HG02763 (cell line): Measurements from ENCODE around the gene KCNF1.
A peak's percentile ranks its signal among the peaks of the same experiment; 100 is the strongest.

Experiments
- ATAC-seq: cut with Tn5 transposase; IDR thresholded peaks from one replicate; pipeline ENCODE4 v1.9.1; 2021; ENCODE audit warnings: mild to moderate bottlenecking, moderate library complexity; ENCODE audit not compliant: unreplicated experiment

Gene KCNF1

DNA sequence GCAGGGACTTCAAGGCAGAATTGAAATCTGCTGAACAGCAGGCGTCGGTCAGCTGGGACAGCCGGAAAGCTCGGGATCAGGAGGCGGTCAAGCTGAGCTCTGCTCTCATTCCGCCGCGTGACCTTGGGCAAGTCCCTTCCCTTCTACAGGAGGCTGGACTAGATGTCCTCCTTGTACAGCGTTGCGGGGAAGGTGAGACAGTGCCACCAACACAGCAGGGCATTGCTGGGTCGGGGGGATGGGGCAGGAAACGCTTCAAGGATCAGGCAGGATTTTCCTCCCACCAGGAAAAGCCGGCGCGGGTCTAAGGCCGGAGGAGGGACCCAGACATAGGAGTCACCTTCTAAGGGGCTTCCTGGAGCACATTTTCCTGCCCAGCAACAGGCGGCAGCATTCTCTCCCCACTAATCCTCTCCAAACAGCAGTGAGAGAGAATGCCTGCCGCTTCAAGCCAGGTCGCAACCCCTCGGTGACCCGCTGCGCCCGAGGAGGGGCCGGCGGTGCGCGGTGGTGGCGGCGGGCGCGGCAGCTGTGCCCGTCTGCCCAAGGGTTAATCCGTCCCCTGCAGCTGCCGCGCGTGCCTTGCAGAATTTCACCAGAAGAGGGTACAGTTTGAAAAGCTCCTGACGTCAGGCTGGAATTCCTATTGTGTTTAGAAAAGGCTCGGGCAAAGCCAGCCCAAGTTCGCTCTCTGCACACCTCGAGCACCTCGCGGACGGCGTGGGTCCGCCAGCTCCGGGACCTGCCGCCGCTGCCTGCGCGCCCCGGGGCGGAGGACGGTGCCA lies at the start of gene KCNF1:
TSS of gene KCNF1 (plus strand) at position 644 of the 785 bp plus-strand sequence. CDS start 493 bp downstream, outside the sequence.
- no peak for ATAC-seq

DNA sequence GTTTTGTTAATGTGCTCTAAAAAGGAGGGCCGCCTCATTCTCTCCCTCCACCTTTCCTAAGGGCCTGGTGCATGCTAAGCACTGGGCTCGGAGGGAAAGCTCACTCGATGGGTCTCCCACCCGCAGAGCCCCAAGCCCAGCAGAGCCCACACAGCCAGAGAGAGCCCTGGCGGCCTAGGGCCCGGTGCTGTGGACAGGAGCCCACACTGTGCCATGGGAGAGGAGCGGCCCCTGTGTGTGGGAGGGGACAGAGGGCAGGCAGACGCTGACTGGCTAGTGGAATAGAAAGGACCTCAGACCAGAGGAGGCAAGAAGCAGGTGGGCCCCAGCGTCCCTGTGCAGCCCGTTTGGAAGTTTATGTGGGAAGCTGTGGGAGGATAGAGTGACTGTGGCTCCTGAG lies 49.4 kb upstream of the KCNF1 start:
- ATAC-seq, result no peak

DNA sequence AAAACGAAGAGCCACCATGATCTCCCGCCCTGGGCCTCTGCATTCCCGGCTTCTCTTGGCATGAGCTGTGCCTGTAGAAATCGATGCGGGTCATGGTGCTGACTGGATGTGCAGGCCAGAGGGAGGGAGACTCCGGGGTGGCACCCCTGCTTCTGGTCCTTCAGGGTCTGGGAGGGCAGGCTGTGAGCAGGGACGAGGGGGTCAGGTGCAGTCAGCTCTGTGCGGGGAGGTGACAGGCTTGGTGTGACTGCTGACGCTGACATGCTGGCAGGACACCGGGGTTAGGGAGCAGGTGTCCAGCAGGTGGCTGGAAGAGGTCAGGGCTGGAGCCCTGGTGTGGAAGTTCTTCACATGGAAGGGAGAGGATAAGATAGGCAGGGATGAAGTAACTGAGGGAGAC lies 48.7 kb upstream of the KCNF1 start:
- no peak for ATAC-seq

DNA sequence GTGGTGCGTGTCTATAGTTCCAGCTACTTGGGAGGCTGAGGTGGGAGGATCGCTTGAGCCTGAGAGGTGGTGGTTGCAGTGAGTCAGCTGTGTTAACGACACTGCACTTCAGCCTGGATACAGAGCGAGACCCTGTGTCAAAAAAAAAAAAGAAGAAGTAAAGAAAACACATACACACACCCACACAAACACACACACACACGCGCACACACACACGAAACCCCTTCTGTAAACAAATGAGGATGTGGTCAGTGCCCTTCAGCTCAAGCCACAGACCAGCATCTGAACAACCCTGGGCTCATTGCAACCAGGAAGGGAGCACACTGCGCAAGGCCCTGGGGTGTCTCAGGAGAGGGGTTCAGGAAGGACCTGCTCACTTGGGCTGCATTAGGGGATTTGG lies 47.9 kb upstream of the KCNF1 start:
- ATAC-seq, result peak; percentile 73

DNA sequence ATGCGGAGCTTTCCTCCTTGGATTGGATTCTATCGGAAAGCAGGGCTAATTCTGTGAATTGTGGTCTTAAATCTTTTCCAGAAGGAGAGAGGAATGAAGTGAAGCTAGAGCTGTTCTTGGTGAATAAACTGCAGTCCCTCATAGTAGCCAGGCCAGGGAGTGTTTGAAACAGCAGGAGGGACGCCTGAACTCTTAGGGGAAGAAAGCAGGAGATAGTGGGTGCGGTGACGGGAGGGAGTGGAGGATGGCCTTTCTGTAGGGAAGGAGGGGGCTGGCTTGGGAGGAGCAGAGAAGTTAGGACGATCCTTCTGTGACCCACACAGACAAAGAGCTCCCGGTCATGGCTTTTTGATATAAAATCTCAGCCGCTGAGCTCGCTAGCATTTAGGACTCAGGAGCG lies 47.5 kb upstream of the KCNF1 start:
- no peak for ATAC-seq

- ATAC-seq, result peak; percentile 80
Observed at GRCh38 chr2:10864861-10865636, 46.7 kb upstream of the KCNF1 start.

GRCh38 chr2:10865841-10866240 lies 45.9 kb upstream of the KCNF1 start:
- ATAC-seq, result no peak

- ATAC-seq, result no peak
Observed at GRCh38 chr2:10867692-10868420, 43.9 kb upstream of the KCNF1 start.

GRCh38 chr2:10868465-10869314 lies 43.0 kb upstream of the KCNF1 start:
- ATAC-seq, result no peak

- ATAC-seq, result no peak
Observed at GRCh38 chr2:10871978-10872377, 39.8 kb upstream of the KCNF1 start.

DNA sequence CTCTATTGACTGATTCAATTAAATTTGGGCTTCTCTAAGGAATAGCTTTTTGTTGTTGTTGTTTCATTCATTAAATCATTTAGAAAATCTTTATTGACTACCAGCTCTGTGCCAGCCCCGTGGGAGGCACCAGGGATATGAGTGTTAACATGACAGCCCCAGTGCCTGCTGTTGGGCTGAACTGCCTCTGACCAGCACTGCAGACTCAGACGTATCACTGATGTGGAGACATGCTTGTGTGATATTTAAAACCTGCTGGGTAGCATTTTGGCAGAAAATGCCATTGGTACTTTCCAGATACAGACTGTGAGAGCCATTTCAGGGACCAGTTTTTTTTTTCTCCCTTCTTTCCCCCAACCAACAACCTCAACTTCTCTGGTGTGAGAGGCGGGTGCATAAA lies 38.6 kb upstream of the KCNF1 start:
- no peak for ATAC-seq

DNA sequence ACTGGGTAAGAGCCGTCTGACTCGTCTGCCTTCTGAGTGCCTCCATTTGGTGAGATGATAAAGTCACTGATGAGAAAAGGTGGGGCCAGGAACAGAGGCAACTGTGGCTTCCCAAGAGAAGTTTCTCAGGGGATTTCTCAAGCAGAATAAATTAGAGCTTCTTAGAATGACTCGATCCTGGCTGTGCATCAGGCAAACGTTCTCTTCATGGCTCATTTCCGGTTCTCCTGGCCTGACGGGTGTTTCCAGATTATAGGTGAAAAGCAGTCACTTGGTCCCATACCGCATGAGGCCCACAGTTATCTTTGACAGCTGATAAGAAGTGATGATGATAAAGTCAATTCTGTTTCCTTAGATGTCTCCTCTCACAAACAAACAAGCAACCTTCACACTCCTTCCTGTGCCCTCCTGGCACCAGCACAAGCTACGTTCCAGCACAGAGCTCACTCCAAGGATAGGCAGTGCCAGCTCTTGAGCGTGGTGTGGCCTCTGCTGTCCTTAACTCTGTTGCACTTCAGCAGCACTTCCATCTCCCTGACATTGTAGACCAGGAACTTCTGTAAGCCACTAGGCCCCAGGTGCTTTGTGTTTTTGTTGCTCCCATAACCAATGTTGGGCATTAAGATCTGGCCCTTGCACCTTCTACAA lies 37.8 kb upstream of the KCNF1 start:
- ATAC-seq, result no peak

- ATAC-seq, result no peak
Observed at GRCh38 chr2:10875126-10875525, 36.6 kb upstream of the KCNF1 start.

DNA sequence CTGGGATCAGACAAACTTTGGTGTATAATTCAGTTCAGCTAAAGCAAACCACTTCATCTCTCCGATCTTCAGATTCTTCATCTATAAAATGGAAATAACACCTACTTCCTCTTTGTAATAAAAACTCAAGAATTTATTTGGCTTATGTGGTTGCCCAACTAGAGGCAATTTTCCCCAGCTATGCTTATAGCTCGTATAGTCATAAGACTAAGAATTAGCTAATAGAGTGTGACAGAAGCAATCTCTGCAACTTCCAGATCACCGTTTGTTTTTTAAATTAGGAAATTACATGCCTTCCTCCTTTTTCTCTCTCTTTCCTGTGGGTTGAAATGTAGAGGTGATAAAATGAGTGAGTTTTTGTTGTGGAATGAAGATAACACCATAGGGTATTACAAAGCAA lies 35.3 kb upstream of the KCNF1 start:
- no peak for ATAC-seq

DNA sequence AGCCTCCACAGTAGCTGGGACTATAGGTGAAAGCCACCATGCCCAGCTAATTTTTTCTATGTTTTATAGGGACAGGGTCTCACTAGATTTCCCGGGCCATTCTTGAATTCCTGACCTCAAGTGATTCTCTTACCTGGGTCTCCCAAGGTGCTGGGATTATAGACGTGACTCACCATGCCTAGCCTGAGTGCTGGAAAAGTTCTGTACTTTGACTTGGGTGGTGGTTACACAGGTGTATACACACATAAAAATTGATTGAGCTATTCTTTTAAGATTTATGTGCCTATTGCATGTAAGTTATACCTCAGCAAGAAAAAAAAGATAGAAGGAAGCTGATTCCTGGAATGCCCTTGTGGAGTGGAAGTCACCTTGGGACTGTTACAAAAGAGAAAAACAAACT lies 34.8 kb upstream of the KCNF1 start:
- no peak for ATAC-seq

GRCh38 chr2:10877651-10878111 lies 34.1 kb upstream of the KCNF1 start:
- ATAC-seq, result no peak

- ATAC-seq, result no peak
Observed at GRCh38 chr2:10878268-10878915, 33.3 kb upstream of the KCNF1 start.

DNA sequence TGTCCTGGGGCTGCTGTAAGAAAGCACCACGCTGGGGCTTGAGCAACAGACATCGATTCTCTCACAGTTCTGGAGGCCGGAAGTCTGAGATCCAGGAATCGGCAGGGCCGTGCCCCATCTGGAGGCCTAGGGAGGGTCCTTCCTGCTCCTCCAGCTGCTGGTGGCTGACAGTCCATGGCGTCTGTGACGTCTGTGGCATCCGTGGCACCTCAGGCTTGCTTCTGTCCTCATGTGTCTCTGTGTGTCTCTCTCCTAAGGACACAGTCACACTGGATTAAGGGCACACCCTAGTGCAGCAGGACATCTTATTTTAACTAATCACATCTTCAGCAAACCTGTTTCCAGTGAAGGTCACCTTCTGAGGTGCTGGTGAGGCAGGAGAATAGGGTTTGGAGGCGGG lies 32.6 kb upstream of the KCNF1 start:
- ATAC-seq, result no peak
